ENCODE results near the gene EPHB1. TPM values are rescaled to one million over a fixed set of nuclear protein-coding genes. Genes with fewer than 3 reads are reported as not detected.

EPHB1 gene
- polyA plus RNA-seq, 1 of the 3 experiments (the other 2 are of a cell fraction), result 1.2 TPM

DNA sequence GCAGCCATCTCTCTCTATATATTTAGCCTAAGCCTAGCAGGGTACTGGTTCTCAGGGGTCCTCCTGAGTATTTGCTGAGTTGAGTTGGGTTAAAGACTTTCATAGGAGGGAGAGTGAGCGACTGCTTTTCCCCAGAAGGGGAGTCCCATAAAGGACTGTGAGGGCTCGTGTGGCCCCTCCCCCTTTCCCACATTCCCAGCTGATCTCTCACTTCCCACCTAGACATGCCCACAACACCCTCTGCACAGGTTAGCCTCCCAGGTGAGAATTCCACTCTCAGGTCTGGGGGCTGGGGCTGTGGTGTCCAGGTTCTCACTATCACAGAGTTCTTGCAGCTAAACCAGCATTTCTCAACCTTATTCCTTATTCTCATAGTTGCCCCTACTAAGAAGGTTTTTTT, 15.8 kb downstream of the EPHB1 start:
- Histone ChIP-seq H3K4me2 (no peak overlapping the region), H3K79me2 (ENCODE audit: insufficient read depth) (no peaks in the 10 kb centered on the region), H3K36me3 (replicated peaks in 1 of 2; ENCODE audit: control insufficient read depth in 1 of 2, insufficient read depth in 2 of 2, low read length in 1 of 2) (no peaks in the 10 kb centered on the region), H3K9me2 (no peaks in the 10 kb centered on the region), H3K4me1 (ENCODE audit: control insufficient read depth in 1 of 2, insufficient read depth in 2 of 2, low read depth in 1 of 2, low read length in 1 of 2) (no peaks in the 10 kb centered on the region), H3K27ac (ENCODE audit: low read depth in 2 of 2, low read length in 1 of 2) (no peak overlapping the region), H4K20me1 (ENCODE audit: insufficient read depth) (no peaks in the 10 kb centered on the region), H3K9me3 (no peaks in the 10 kb centered on the region), H3K27me3 (ENCODE audit: insufficient read depth) (no peaks in the 10 kb centered on the region), H3K4me3 (ENCODE audit: low read depth in 2 of 2, low read length in 1 of 2) (no peak overlapping the region), H3K9ac (no peak overlapping the region), H2AFZ (ENCODE audit: low read depth) (no peak overlapping the region), H3F3A (replicated peaks; ENCODE audit: insufficient read depth) (no peaks in the 10 kb centered on the region)
- ChIA-PET POLR2A (no interaction called here), CTCF (interaction anchor here (3.5 kb wide), 1 partner anchor 16 kb away, joined by 13 read pairs; the partner anchor contains the start of gene EPHB1)
- DNase-seq, result no peak
- WGBS (ENCODE audit: low lambda C conversion rate), result 50% methylated on average over 2 of the region's 2 CpGs
- no peak for TF ChIP-seq POLR2AphosphoS5 (IDR thresholded peaks at IDR 0.05; ENCODE audit: low read depth, low read length)
- no peak for TF ChIP-seq GATA2 (CRISPR knock-in tag; IDR thresholded peaks at IDR 0.05)
- TF ChIP-seq EZH2phosphoT487 (IDR thresholded peaks at IDR 0.05; ENCODE audit: borderline replicate concordance, low read depth), result no peak
- no peak for TF ChIP-seq SIN3A (IDR thresholded peaks at IDR 0.05; ENCODE audit: borderline replicate concordance, low read depth, low read length)
- no peak for TF ChIP-seq MXI1 (IDR thresholded peaks at IDR 0.05; ENCODE audit: low read depth, low read length)
- no peak for TF ChIP-seq GABPA (IDR thresholded peaks at IDR 0.05; ENCODE audit: low read depth)
- TF ChIP-seq, protein P1, sequence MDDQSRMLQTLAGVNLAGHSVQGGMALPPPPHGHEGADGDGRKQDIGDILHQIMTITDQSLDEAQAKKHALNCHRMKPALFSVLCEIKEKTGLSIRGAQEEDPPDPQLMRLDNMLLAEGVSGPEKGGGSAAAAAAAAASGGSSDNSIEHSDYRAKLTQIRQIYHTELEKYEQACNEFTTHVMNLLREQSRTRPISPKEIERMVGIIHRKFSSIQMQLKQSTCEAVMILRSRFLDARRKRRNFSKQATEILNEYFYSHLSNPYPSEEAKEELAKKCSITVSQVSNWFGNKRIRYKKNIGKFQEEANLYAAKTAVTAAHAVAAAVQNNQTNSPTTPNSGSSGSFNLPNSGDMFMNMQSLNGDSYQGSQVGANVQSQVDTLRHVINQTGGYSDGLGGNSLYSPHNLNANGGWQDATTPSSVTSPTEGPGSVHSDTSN (IDR thresholded peaks at IDR 0.05), result no peak
- no peak for TF ChIP-seq NRF1 (IDR thresholded peaks at IDR 0.05; ENCODE audit: low read depth, low read length)
- TF ChIP-seq, protein P2, sequence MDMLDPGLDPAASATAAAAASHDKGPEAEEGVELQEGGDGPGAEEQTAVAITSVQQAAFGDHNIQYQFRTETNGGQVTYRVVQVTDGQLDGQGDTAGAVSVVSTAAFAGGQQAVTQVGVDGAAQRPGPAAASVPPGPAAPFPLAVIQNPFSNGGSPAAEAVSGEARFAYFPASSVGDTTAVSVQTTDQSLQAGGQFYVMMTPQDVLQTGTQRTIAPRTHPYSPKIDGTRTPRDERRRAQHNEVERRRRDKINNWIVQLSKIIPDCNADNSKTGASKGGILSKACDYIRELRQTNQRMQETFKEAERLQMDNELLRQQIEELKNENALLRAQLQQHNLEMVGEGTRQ (IDR thresholded peaks at IDR 0.05; ENCODE audit: borderline replicate concordance, low read depth, low read length), result no peak
- no peak for TF ChIP-seq RFX5 (IDR thresholded peaks at IDR 0.05; ENCODE audit: low read length)
- TF ChIP-seq FOXJ3 (CRISPR knock-in tag; IDR thresholded peaks at IDR 0.05), result no peak

DNA sequence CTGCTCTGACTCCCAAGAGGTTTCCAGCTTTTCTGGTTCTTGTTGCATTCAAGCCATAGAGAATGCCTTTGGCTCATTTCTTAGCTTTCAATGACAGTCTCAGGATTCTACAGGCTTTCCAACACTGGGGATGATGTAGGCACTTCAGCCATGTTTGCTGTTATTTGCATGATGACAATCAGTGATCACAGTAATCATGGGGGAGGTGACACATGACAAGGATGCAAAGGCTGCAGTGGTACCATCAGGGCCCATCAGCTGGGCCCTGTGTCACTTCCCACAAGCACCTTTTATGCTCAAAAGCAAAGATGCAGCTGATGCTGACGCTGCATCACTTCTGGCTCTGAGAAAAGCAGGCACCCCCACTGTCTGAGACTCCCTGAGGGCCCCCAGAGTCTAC, 18.6 kb downstream of the EPHB1 start:
- Histone ChIP-seq H2AFZ (ENCODE audit: low read depth) (no peak overlapping the region), H3K4me3 (ENCODE audit: low read depth in 2 of 2, low read length in 1 of 2) (no peak overlapping the region), H4K20me1 (ENCODE audit: insufficient read depth) (no peaks in the 10 kb centered on the region), H3K9me3 (no peaks in the 10 kb centered on the region), H3K9me2 (no peaks in the 10 kb centered on the region), H3K4me1 (ENCODE audit: control insufficient read depth in 1 of 2, insufficient read depth in 2 of 2, low read depth in 1 of 2, low read length in 1 of 2) (no peaks in the 10 kb centered on the region), H3K27ac (ENCODE audit: low read depth in 2 of 2, low read length in 1 of 2) (no peak overlapping the region), H3K79me2 (ENCODE audit: insufficient read depth) (no peaks in the 10 kb centered on the region), H3K4me2 (no peak overlapping the region), H3F3A (replicated peaks; ENCODE audit: insufficient read depth) (no peaks in the 10 kb centered on the region), H3K9ac (no peak overlapping the region), H3K36me3 (replicated peaks in 1 of 2; ENCODE audit: control insufficient read depth in 1 of 2, insufficient read depth in 2 of 2, low read length in 1 of 2) (no peaks in the 10 kb centered on the region), H3K27me3 (ENCODE audit: insufficient read depth) (no peaks in the 10 kb centered on the region)
- 0% methylated on average over 1 of the region's 1 CpG for WGBS (ENCODE audit: low lambda C conversion rate)
- TF ChIP-seq FOSL2 (IDR thresholded peaks at IDR 0.05; ENCODE audit: borderline replicate concordance, low read depth) (no peak), RXRA (IDR thresholded peaks at IDR 0.05; ENCODE audit: borderline replicate concordance, low read depth) (no peak)
- no peak for DNase-seq
- ChIA-PET POLR2A (no interaction called here), CTCF (interaction anchor here (2.0 kb wide), 1 partner anchor 212 kb away, joined by 6 read pairs; no protein-coding TSS in a partner anchor)
